Measurements from ENCODE around the gene TMEM212. TPM values are rescaled to one million over a fixed set of nuclear protein-coding genes. Genes with fewer than 3 reads are reported as not detected.
A peak's percentile ranks its signal among the peaks of the same experiment; 100 is the strongest.

TMEM212 gene
- total and polyA plus RNA-seq, 2 experiments from 2014 or later = not detected

GRCh38 chr3:171874251-171874681 is 31.1 kb downstream of the TMEM212 start:
- Histone ChIP-seq H3K4me1 (ENCODE audit: low read depth) (peaks cover 30% of the 10 kb centered on the region), H3K9me3 (ENCODE audit: low read depth) (no peaks in the 10 kb centered on the region), H3K27ac (peak overlapping the region; percentile 75), H3K36me3 (no peaks in the 10 kb centered on the region), H3K4me3 (no peak overlapping the region), H3K27me3 (no peaks in the 10 kb centered on the region)
- no peak for TF ChIP-seq CTCF (IDR thresholded peaks at IDR 0.05; ENCODE audit: low read depth, low read length)
- peak; percentile 33 to 93 for DNase-seq (ENCODE audit: low read depth in 1 of 2, low spot score in 1 of 2)

GRCh38 chr3:171874879-171875278 is 31.7 kb downstream of the TMEM212 start:
- Histone ChIP-seq H3K36me3 (no peaks in the 10 kb centered on the region), H3K27me3 (no peaks in the 10 kb centered on the region), H3K4me1 (ENCODE audit: low read depth) (peaks cover 36% of the 10 kb centered on the region), H3K9me3 (ENCODE audit: low read depth) (no peaks in the 10 kb centered on the region), H3K27ac (peak overlapping the region; percentile 75), H3K4me3 (no peak overlapping the region)
- peak in 1 of 2 donors; percentile 26 for DNase-seq (ENCODE audit: low read depth in 1 of 2, low spot score in 1 of 2)
- TF ChIP-seq CTCF (IDR thresholded peaks at IDR 0.05; ENCODE audit: low read depth, low read length) = no peak

GRCh38 chr3:171875923-171876412 is 32.8 kb downstream of the TMEM212 start:
- Histone ChIP-seq H3K36me3 (no peaks in the 10 kb centered on the region), H3K4me1 (ENCODE audit: low read depth) (peaks cover 38% of the 10 kb centered on the region), H3K4me3 (no peak overlapping the region), H3K27me3 (no peaks in the 10 kb centered on the region), H3K27ac (no peak overlapping the region), H3K9me3 (ENCODE audit: low read depth) (no peaks in the 10 kb centered on the region)
- peak in 1 of 2 donors; percentile 48 for DNase-seq (ENCODE audit: low read depth in 1 of 2, low spot score in 1 of 2)
- no peak for TF ChIP-seq CTCF (IDR thresholded peaks at IDR 0.05; ENCODE audit: low read depth, low read length)

GRCh38 chr3:171876680-171877147 is 33.6 kb downstream of the TMEM212 start:
- Histone ChIP-seq H3K27ac (no peak overlapping the region), H3K27me3 (no peaks in the 10 kb centered on the region)
- peak in 1 of 2 donors; percentile 97 for DNase-seq (ENCODE audit: low read depth in 1 of 2, low spot score in 1 of 2)

GRCh38 chr3:171878461-171879225 is 35.5 kb downstream of the TMEM212 start:
- no peaks in the 10 kb centered on the region for H3K36me3 ChIP-seq
- H3K4me3 ChIP-seq = no peak overlapping the region
- H3K4me1 ChIP-seq (ENCODE audit: low read depth) = peaks cover 36% of the 10 kb centered on the region
- H3K9me3 ChIP-seq (ENCODE audit: low read depth) = no peaks in the 10 kb centered on the region
- DNase-seq (ENCODE audit: low read depth in 1 of 2, low spot score in 1 of 2) = peak in 1 of 2 donors; percentile 83
- H3K27me3 ChIP-seq = no peaks in the 10 kb centered on the region
- TF ChIP-seq CTCF (IDR thresholded peaks at IDR 0.05; ENCODE audit: low read depth, low read length) = no peak
- H3K27ac ChIP-seq = peak overlapping the region; percentile 77

More at GRCh38 chr3:171876680-171877147, 33.6 kb downstream of the TMEM212 start:
- Histone ChIP-seq H3K36me3 (no peaks in the 10 kb centered on the region), H3K4me3 (no peak overlapping the region), H3K9me3 (ENCODE audit: low read depth) (no peaks in the 10 kb centered on the region), H3K4me1 (ENCODE audit: low read depth) (peaks cover 38% of the 10 kb centered on the region)
- TF ChIP-seq CTCF (IDR thresholded peaks at IDR 0.05; ENCODE audit: low read depth, low read length) = no peak

Measured in cardiac muscle cell (in vitro differentiated cells and primary cell).